Tibial artery (tissue), 4 donors: Measurements from ENCODE around the gene ALG5.

Experiments used
- DNase-seq, 2 donors: peaks; one replicate each; pipeline ENCODE4 v3.0.0-alpha.2; 2019
- H3K27ac ChIP-seq, 2 donors: fragments of 200-600 bp; sonication (generic) in 1 of 2; 1 replicate in 1 of 2; 2 replicates in 1 of 2; pipeline ENCODE4 v1.5.1; 2018 to 2019; ENCODE audit warnings: mild to moderate bottlenecking in 1 of 2
- H3K27me3 ChIP-seq, 2 donors: fragments of 200-600 bp; sonication (generic) in 1 of 2; one replicate each; pipeline versions ENCODE4 v1.5.1 to v1.6.0; 2016 to 2019
- H3K36me3 ChIP-seq, 3 donors: fragments of 200-600 bp; sonication (generic) in 2 of 3; one replicate each; pipeline ENCODE4 v1.5.1; 2016 to 2019; ENCODE audit warnings: mild to moderate bottlenecking in 2 of 3
- H3K4me1 ChIP-seq, 4 donors: fragments of 200-600 bp; sonication (generic) in 2 of 4; 1 replicate in 3 of 4; 2 replicates in 1 of 4; pipeline ENCODE4 v1.5.1; 2016 to 2019
- H3K4me3 ChIP-seq, 2 donors: fragments of 200-600 bp; sonication (generic) in 1 of 2; 1 replicate in 1 of 2; 2 replicates in 1 of 2; pipeline ENCODE4 v1.5.1; 2018 to 2019; ENCODE audit warnings: mild to moderate bottlenecking in 2 of 2
- H3K9me3 ChIP-seq, 3 donors: fragments of 200-600 bp; sonication (generic) in 1 of 3; one replicate each; pipeline ENCODE4 v1.5.1; 2016 to 2019
- CTCF ChIP-seq, 2 experiments: fragments of 200-600 bp in 1 of 2; fragments of 450-650 bp in 1 of 2; IDR thresholded peaks; one replicate each; pipeline ENCODE4 v1.5.1; 2017 to 2019; ENCODE audit warnings: antibody characterized with exemption in 2 of 2, mild to moderate bottlenecking in 1 of 2, moderate library complexity in 1 of 2
- intact Hi-C: fragments of 100-400 bp; cut with DNase I; formaldehyde crosslinking; loops from one replicate; pipeline ENCODE4 v1.15.0; 2023; ENCODE audit warnings: low total_unique reads

Gene ALG5

GRCh38 chr13:36907821-36908220 lies 91.3 kb downstream of the ALG5 start:
- TF ChIP-seq CTCF (IDR thresholded peaks at IDR 0.05): no peak
- intact Hi-C loops: no loop called here
- DNase-seq: no peak
- peaks cover 0 to 11% (median 0%) of the 10 kb centered on the region in 4 donors for H3K4me1 ChIP-seq
- H3K9me3 ChIP-seq: no peaks in the 10 kb centered on the region
- no peak overlapping the region for H3K4me3 ChIP-seq
- H3K27me3 ChIP-seq: no peaks in the 10 kb centered on the region
- peaks cover 0 to 5% (median 0%) of the 10 kb centered on the region in 3 donors for H3K36me3 ChIP-seq
- no peak overlapping the region for H3K27ac ChIP-seq

- no peaks in the 10 kb centered on the region for H3K9me3 ChIP-seq
- H3K27ac ChIP-seq: no peak overlapping the region
- no peaks in the 10 kb centered on the region for H3K27me3 ChIP-seq
- peaks cover 0 to 5% (median 0%) of the 10 kb centered on the region in 3 donors for H3K36me3 ChIP-seq
- H3K4me1 ChIP-seq: peaks cover 0 to 6% (median 0%) of the 10 kb centered on the region in 4 donors
- DNase-seq: no peak
- H3K4me3 ChIP-seq: no peak overlapping the region
- no peak for TF ChIP-seq CTCF (IDR thresholded peaks at IDR 0.05)
- intact Hi-C loops: no loop called here
These were observed 91.9 kb downstream of the ALG5 start for GRCh38 chr13:36907266-36907665.

GRCh38 chr13:36905944-36906343 lies 93.2 kb downstream of the ALG5 start:
- Histone ChIP-seq H3K27me3 (no peaks in the 10 kb centered on the region), H3K27ac (no peak overlapping the region), H3K4me1 (peaks cover 0 to 4% (median 0%) of the 10 kb centered on the region in 4 donors), H3K4me3 (no peak overlapping the region), H3K9me3 (no peaks in the 10 kb centered on the region), H3K36me3 (peaks cover 0 to 5% (median 0%) of the 10 kb centered on the region in 3 donors)
- TF ChIP-seq CTCF (IDR thresholded peaks at IDR 0.05): no peak
- DNase-seq: no peak
- intact Hi-C loops: no loop called here

GRCh38 chr13:36903925-36904595 lies 95.1 kb downstream of the ALG5 start:
- H3K4me3 ChIP-seq: no peak overlapping the region
- H3K27ac ChIP-seq: no peak overlapping the region
- peaks cover 0 to 10% (median 0%) of the 10 kb centered on the region in 3 donors for H3K9me3 ChIP-seq
- H3K4me1 ChIP-seq: no peaks in the 10 kb centered on the region
- intact Hi-C loops: no loop called here
- no peaks in the 10 kb centered on the region for H3K27me3 ChIP-seq
- TF ChIP-seq CTCF (IDR thresholded peaks at IDR 0.05): no peak
- H3K36me3 ChIP-seq: peaks cover 0 to 14% (median 0%) of the 10 kb centered on the region in 3 donors
- DNase-seq: no peak
